ENCODE measurements around the gene SOX21. TPM values are rescaled to one million over a fixed set of nuclear protein-coding genes. Genes with fewer than 3 reads are reported as not detected.

SOX21 gene
- total RNA-seq, 1 donor from 2014 or later = 1.1 TPM

GRCh38 chr13:94707400-94708021 lies 4.8 kb downstream of the SOX21 start:
- no peak for TF ChIP-seq CTCF (IDR thresholded peaks at IDR 0.05; ENCODE audit: insufficient read depth, low read length, severe bottlenecking)
- peak overlapping the region; percentile 27 for H3K4me3 ChIP-seq (ENCODE audit: low read depth, low read length)
- no peak for FAIRE-seq
- H3K27me3 ChIP-seq (ENCODE audit: control insufficient read depth, insufficient read depth, low read length) = peaks cover 29% of the 10 kb centered on the region
- no peaks in the 10 kb centered on the region for H3K36me3 ChIP-seq (ENCODE audit: control insufficient read depth, insufficient read depth, low read length)
- DNase-seq (ENCODE audit: low read depth) = no peak

GRCh38 chr13:94706843-94707399 lies 5.4 kb downstream of the SOX21 start:
- peak overlapping the region; percentile 27 for H3K4me3 ChIP-seq (ENCODE audit: low read depth, low read length)
- no peak for FAIRE-seq

GRCh38 chr13:94706101-94706842 lies 6.1 kb downstream of the SOX21 start:
- DNase-seq (ENCODE audit: low read depth) (no peak), FAIRE-seq (no peak)
- no peak for TF ChIP-seq CTCF (IDR thresholded peaks at IDR 0.05; ENCODE audit: insufficient read depth, low read length, severe bottlenecking)
- no peaks in the 10 kb centered on the region for H3K36me3 ChIP-seq (ENCODE audit: control insufficient read depth, insufficient read depth, low read length)
- H3K27me3 ChIP-seq (ENCODE audit: control insufficient read depth, insufficient read depth, low read length) = peaks cover 34% of the 10 kb centered on the region
- no peak overlapping the region for H3K4me3 ChIP-seq (ENCODE audit: low read depth, low read length)

More at GRCh38 chr13:94706843-94707399, 5.4 kb downstream of the SOX21 start:
- Histone ChIP-seq H3K36me3 (ENCODE audit: control insufficient read depth, insufficient read depth, low read length) (no peaks in the 10 kb centered on the region), H3K27me3 (ENCODE audit: control insufficient read depth, insufficient read depth, low read length) (peaks cover 34% of the 10 kb centered on the region)
- DNase-seq (ENCODE audit: low read depth) = no peak
- TF ChIP-seq CTCF (IDR thresholded peaks at IDR 0.05; ENCODE audit: insufficient read depth, low read length, severe bottlenecking) = no peak

GRCh38 chr13:94705081-94706030 lies 7.0 kb downstream of the SOX21 start:
- TF ChIP-seq CTCF (IDR thresholded peaks at IDR 0.05; ENCODE audit: insufficient read depth, low read length, severe bottlenecking) = no peak
- no peaks in the 10 kb centered on the region for H3K36me3 ChIP-seq (ENCODE audit: control insufficient read depth, insufficient read depth, low read length)
- no peak overlapping the region for H3K4me3 ChIP-seq (ENCODE audit: low read depth, low read length)
- DNase-seq (ENCODE audit: low read depth) (no peak), FAIRE-seq (no peak)
- H3K27me3 ChIP-seq (ENCODE audit: control insufficient read depth, insufficient read depth, low read length) = peaks cover 34% of the 10 kb centered on the region

- DNase-seq (ENCODE audit: low read depth) (no peak), FAIRE-seq (no peak)
- H3K4me3 ChIP-seq (ENCODE audit: low read depth, low read length) = no peak overlapping the region
- H3K27me3 ChIP-seq (ENCODE audit: control insufficient read depth, insufficient read depth, low read length) = peaks cover 34% of the 10 kb centered on the region
- TF ChIP-seq CTCF (IDR thresholded peaks at IDR 0.05; ENCODE audit: insufficient read depth, low read length, severe bottlenecking) = no peak
- H3K36me3 ChIP-seq (ENCODE audit: control insufficient read depth, insufficient read depth, low read length) = no peaks in the 10 kb centered on the region
Observed at GRCh38 chr13:94704377-94705080, 7.8 kb downstream of the SOX21 start.

Data from bronchial epithelial cell (primary cell).